Bronchial epithelial cell (primary cell): Measurements from ENCODE around the gene WDR20. TPM values are rescaled to one million over a fixed set of nuclear protein-coding genes. Genes with fewer than 3 reads are reported as not detected.

ENCODE experiments used
- DNase-seq: peaks from one replicate; pipeline ENCODE4 v3.0.0-alpha.2; 2010; ENCODE audit warnings: low read depth
- FAIRE-seq: peaks from 2 replicates; lab custom pipeline; 2011; peaks lifted over from hg19 to GRCh38; lab: Jason Lieb, UNC
- H3K27me3 ChIP-seq: 2 replicates; pipeline ENCODE4 v1.5.1; 2011; ENCODE audit warnings: low read length; ENCODE audit not compliant: control insufficient read depth, insufficient read depth
- H3K36me3 ChIP-seq: 2 replicates; pipeline ENCODE4 v1.5.1; 2011; ENCODE audit warnings: low read length; ENCODE audit not compliant: control insufficient read depth, insufficient read depth
- H3K4me3 ChIP-seq: 2 replicates; pipeline ENCODE4 v1.5.1; 2011; ENCODE audit warnings: mild to moderate bottlenecking, low read depth, low read length, control low read depth
- total RNA-seq: library from RNA; depleted of rRNA; stranded (reverse); fragments of >200 nt; gene quantifications from 2 replicates; pipeline ENCODE4 v1.2.1, GENCODE V29; 2014
- TF ChIP-seq, protein P1 (sequence below): IDR thresholded peaks from 2 replicates; pipeline ENCODE4 v1.5.1; 2011; ENCODE audit warnings: mild to moderate bottlenecking, moderate library complexity, low read length, control low read depth, inconsistent platforms; ENCODE audit not compliant: insufficient read depth, severe bottlenecking

The WDR20 gene
- total RNA-seq, 1 donor from 2014 or later: 20.0 TPM

GRCh38 chr14:102229071-102229738 lies 89.5 kb downstream of the WDR20 start:
- Histone ChIP-seq H3K27me3 (no peaks in the 10 kb centered on the region), H3K36me3 (peaks cover 9% of the 10 kb centered on the region), H3K4me3 (no peak overlapping the region)
- TF ChIP-seq, protein P1, sequence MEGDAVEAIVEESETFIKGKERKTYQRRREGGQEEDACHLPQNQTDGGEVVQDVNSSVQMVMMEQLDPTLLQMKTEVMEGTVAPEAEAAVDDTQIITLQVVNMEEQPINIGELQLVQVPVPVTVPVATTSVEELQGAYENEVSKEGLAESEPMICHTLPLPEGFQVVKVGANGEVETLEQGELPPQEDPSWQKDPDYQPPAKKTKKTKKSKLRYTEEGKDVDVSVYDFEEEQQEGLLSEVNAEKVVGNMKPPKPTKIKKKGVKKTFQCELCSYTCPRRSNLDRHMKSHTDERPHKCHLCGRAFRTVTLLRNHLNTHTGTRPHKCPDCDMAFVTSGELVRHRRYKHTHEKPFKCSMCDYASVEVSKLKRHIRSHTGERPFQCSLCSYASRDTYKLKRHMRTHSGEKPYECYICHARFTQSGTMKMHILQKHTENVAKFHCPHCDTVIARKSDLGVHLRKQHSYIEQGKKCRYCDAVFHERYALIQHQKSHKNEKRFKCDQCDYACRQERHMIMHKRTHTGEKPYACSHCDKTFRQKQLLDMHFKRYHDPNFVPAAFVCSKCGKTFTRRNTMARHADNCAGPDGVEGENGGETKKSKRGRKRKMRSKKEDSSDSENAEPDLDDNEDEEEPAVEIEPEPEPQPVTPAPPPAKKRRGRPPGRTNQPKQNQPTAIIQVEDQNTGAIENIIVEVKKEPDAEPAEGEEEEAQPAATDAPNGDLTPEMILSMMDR: no peak
- DNase-seq (no peak), FAIRE-seq (no peak)

DNA sequence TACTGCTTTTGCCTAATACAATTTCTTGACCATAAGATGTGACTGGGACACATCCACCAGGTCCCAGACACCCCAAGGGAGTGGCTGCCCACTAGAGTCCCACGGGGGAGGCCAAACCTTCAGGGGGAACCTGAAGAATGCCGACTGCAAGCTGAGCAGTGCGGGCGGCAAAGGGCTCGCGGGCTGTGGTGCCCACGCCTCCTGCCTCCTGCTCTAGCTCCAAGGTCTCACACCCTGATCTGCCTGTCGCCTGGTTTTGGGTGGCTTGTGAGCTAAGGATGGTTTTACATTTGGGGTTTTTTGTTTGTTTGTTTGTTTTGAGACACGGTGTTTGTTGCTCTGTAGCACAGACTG lies 90.0 kb downstream of the WDR20 start:
- Histone ChIP-seq H3K4me3 (no peak overlapping the region), H3K36me3 (peaks cover 9% of the 10 kb centered on the region), H3K27me3 (no peaks in the 10 kb centered on the region)
- TF ChIP-seq, protein P1: no peak
- DNase-seq (no peak), FAIRE-seq (no peak)

GRCh38 chr14:102230481-102231210 lies 90.9 kb downstream of the WDR20 start:
- peaks cover 9% of the 10 kb centered on the region for H3K36me3 ChIP-seq
- H3K27me3 ChIP-seq: no peaks in the 10 kb centered on the region
- peak; percentile 13 for FAIRE-seq
- no peak overlapping the region for H3K4me3 ChIP-seq
- TF ChIP-seq, protein P1: no peak
- DNase-seq: no peak

GRCh38 chr14:102231476-102232347 lies 92.0 kb downstream of the WDR20 start:
- FAIRE-seq (no peak), DNase-seq (no peak)
- TF ChIP-seq, protein P1: no peak
- no peaks in the 10 kb centered on the region for H3K27me3 ChIP-seq
- peaks cover 9% of the 10 kb centered on the region for H3K36me3 ChIP-seq
- no peak overlapping the region for H3K4me3 ChIP-seq

DNA sequence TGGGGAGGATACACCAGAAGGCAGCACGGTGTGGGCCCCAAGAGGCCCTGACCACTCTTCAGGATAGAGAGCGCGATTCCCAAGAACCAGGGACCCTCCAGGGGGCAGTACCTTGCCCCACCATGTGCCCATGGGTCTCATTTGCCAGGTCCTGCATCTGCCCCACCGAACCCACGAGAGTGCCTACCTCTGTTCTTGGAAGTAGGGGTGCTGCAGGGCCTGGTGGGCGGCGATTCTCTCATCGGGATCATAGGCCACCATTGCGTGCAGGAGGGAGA lies 92.6 kb downstream of the WDR20 start:
- DNase-seq (no peak), FAIRE-seq (no peak)
- H3K36me3 ChIP-seq: peaks cover 9% of the 10 kb centered on the region
- H3K27me3 ChIP-seq: no peaks in the 10 kb centered on the region
- TF ChIP-seq, protein P1: no peak
- H3K4me3 ChIP-seq: no peak overlapping the region
